Activated gamma-delta T cell treated with Interleukin-2 at 50 U/mL for 16 hours (primary cell): ENCODE measurements around the gene IGF2BP2.

Experiments used
- DNase-seq: peaks from one replicate; pipeline ENCODE4 v3.0.0-alpha.2; 2020

The IGF2BP2 gene

GRCh38 chr3:185631108-185631507 lies 193.7 kb downstream of the IGF2BP2 start:
- DNase-seq: no peak

GRCh38 chr3:185630182-185630622 lies 194.6 kb downstream of the IGF2BP2 start:
- DNase-seq: no peak

- no peak for DNase-seq
Observed at GRCh38 chr3:185629554-185630181, 195.2 kb downstream of the IGF2BP2 start.

- DNase-seq: no peak
Observed at GRCh38 chr3:185625784-185626183, 199.1 kb downstream of the IGF2BP2 start.

GRCh38 chr3:185623939-185624665 lies 200.7 kb downstream of the IGF2BP2 start:
- no peak for DNase-seq

GRCh38 chr3:185613016-185613415 lies 211.8 kb downstream of the IGF2BP2 start:
- no peak for DNase-seq

GRCh38 chr3:185606196-185606595 lies 218.6 kb downstream of the IGF2BP2 start:
- no peak for DNase-seq

- no peak for DNase-seq
Observed at GRCh38 chr3:185605566-185605965, 219.3 kb downstream of the IGF2BP2 start.

GRCh38 chr3:185595526-185595925 lies 229.3 kb downstream of the IGF2BP2 start:
- no peak for DNase-seq

- no peak for DNase-seq
Observed at GRCh38 chr3:185594073-185594472, 230.8 kb downstream of the IGF2BP2 start.
